CD14-positive monocyte (primary cell): ENCODE results near the gene ZNF497. TPM values are rescaled to one million over a fixed set of nuclear protein-coding genes. Genes with fewer than 3 reads are reported as not detected.

Experiments used
- DNase-seq, 3 donors: peaks; one replicate each; pipeline ENCODE4 v3.0.0-alpha.2; 2011 to 2022
- H2AFZ ChIP-seq: 2 replicates; pipeline ENCODE4 v1.6.0; 2012; ENCODE audit warnings: mild to moderate bottlenecking, low read depth, low read length, inconsistent platforms; ENCODE audit not compliant: insufficient read depth, poor library complexity, severe bottlenecking
- H3K27ac ChIP-seq, 2 donors: 1 replicate in 1 of 2; 2 replicates in 1 of 2; pipeline ENCODE4 v1.5.1; 2012 to 2013; ENCODE audit warnings: low read length in 2 of 2, control low read depth in 1 of 2, inconsistent platforms in 1 of 2, low read depth in 1 of 2, mild to moderate bottlenecking in 1 of 2
- H3K27me3 ChIP-seq, 2 donors: one replicate each; pipeline versions ENCODE4 v1.6.0 to v1.6.1; 2011 to 2013; ENCODE audit warnings: low read length in 2 of 2; ENCODE audit not compliant: control insufficient read depth in 2 of 2, insufficient read depth in 2 of 2
- H3K36me3 ChIP-seq, 2 donors: replicated peaks in 1 of 2; 1 replicate in 1 of 2; 2 replicates in 1 of 2; pipeline versions ENCODE4 v1.5.1 to v1.6.1; 2012 to 2013; ENCODE audit warnings: low read length in 2 of 2, control low read depth in 1 of 2, inconsistent platforms in 1 of 2, mild to moderate bottlenecking in 1 of 2; ENCODE audit not compliant: insufficient read depth in 2 of 2, control insufficient read depth in 1 of 2
- H3K4me1 ChIP-seq, 2 donors: 1 replicate in 1 of 2; 2 replicates in 1 of 2; pipeline versions ENCODE4 v1.5.1 to v1.6.1; 2012 to 2013; ENCODE audit warnings: low read length in 2 of 2, control low read depth in 1 of 2, inconsistent platforms in 1 of 2, mild to moderate bottlenecking in 1 of 2, moderate library complexity in 1 of 2; ENCODE audit not compliant: insufficient read depth in 2 of 2, control insufficient read depth in 1 of 2
- H3K4me2 ChIP-seq: replicated peaks from 2 replicates; pipeline ENCODE3; 2012; ENCODE audit warnings: low read length, moderate library complexity, mild to moderate bottlenecking; ENCODE audit not compliant: poor library complexity, severe bottlenecking; ENCODE audit errors: extremely low read depth
- H3K4me3 ChIP-seq, 3 experiments: fragments of 200-600 bp in 1 of 3; sonication (generic) in 1 of 3; replicated peaks in 1 of 3; 1 replicate in 2 of 3; 2 replicates in 1 of 3; pipeline ENCODE4 v1.5.1; 2011 to 2013; ENCODE audit warnings: low read length in 3 of 3, mild to moderate bottlenecking in 3 of 3, control low read depth in 2 of 3, low read depth in 2 of 3, inconsistent platforms in 1 of 3, moderate library complexity in 1 of 3
- H3K79me2 ChIP-seq: 2 replicates; pipeline ENCODE4 v1.6.0; 2012; ENCODE audit warnings: mild to moderate bottlenecking, control low read depth, inconsistent platforms, low read length, moderate library complexity; ENCODE audit not compliant: insufficient read depth
- H3K9ac ChIP-seq: 2 replicates; pipeline ENCODE4 v1.6.0; 2017; ENCODE audit warnings: low read length, mild to moderate bottlenecking; ENCODE audit not compliant: insufficient read depth, poor library complexity, severe bottlenecking
- H3K9me3 ChIP-seq, 2 donors: replicated peaks in 1 of 2; 1 replicate in 1 of 2; 2 replicates in 1 of 2; pipeline versions ENCODE4 v1.5.1 to v1.6.1; 2012 to 2013; ENCODE audit warnings: low read length in 2 of 2, control low read depth in 1 of 2; ENCODE audit not compliant: control insufficient read depth in 1 of 2, insufficient read depth in 1 of 2
- H4K20me1 ChIP-seq: 2 replicates; pipeline ENCODE4 v1.6.0; 2012; ENCODE audit warnings: mild to moderate bottlenecking, low read length, control low read depth, moderate library complexity; ENCODE audit not compliant: insufficient read depth
- H3K27ac Mint-ChIP-seq, 7 donors: one replicate each; pipeline ENCODE4 v1.8.0; 2020; ENCODE audit warnings: mild to moderate bottlenecking in 7 of 7, mixed read lengths in 7 of 7, moderate library complexity in 6 of 7, inconsistent platforms in 2 of 7
- H3K27me3 Mint-ChIP-seq, 3 donors: one replicate each; pipeline ENCODE4 v1.8.0; 2021 to 2022; ENCODE audit warnings: low read depth in 3 of 3, mild to moderate bottlenecking in 3 of 3, mixed read lengths in 3 of 3, moderate library complexity in 3 of 3, inconsistent platforms in 1 of 3
- H3K36me3 Mint-ChIP-seq, 2 donors: one replicate each; pipeline ENCODE4 v1.8.0; 2020; ENCODE audit warnings: mixed read lengths in 2 of 2, inconsistent platforms in 1 of 2, mild to moderate bottlenecking in 1 of 2
- H3K4me1 Mint-ChIP-seq: one replicate; pipeline ENCODE4 v1.8.0; 2020; ENCODE audit warnings: mild to moderate bottlenecking, mixed read lengths
- H3K4me3 Mint-ChIP-seq, 2 donors: one replicate each; pipeline ENCODE4 v1.8.0; 2020; ENCODE audit warnings: mild to moderate bottlenecking in 2 of 2, mixed read lengths in 2 of 2, moderate library complexity in 1 of 2
- H3K9me3 Mint-ChIP-seq, 7 donors: one replicate each; pipeline ENCODE4 v1.8.0; 2020 to 2022; ENCODE audit warnings: mixed read lengths in 7 of 7, mild to moderate bottlenecking in 6 of 7, moderate library complexity in 6 of 7, inconsistent platforms in 2 of 7
- CTCF ChIP-seq: fragments of 200-600 bp; IDR thresholded peaks from one replicate; pipeline ENCODE4 v1.8.0; 2022; ENCODE audit warnings: antibody characterized with exemption, mild to moderate bottlenecking
- WGBS: methylation state at CpG from one replicate; pipeline ENCODE4 v1.1.5; 2013; ENCODE audit warnings: missing lambda C conversion rate; ENCODE audit not compliant: insufficient coverage; 5-methylcytosine and 5-hydroxymethylcytosine counted together
- intact Hi-C, 2 donors: fragments of 100-400 bp; cut with micrococcal nuclease; formaldehyde crosslinking; loops; one replicate each; pipeline versions ENCODE4 v1.15.0 to v1.15.1; 2023
- polyA plus RNA-seq, 3 donors: library from polyadenylated mRNA; depleted of rRNA in 1 of 3; unstranded in 2 of 3; stranded (reverse) in 1 of 3; fragments of 300-500 nt in 2 of 3; fragments of >200 nt in 1 of 3; fragmentation: Illumina TruSeq in 2 of 3; gene quantifications; 1 replicate in 2 of 3; 2 replicates in 1 of 3; pipeline ENCODE4 v1.2.3, GENCODE V29; 2012 to 2021

Gene ZNF497
- polyA plus RNA-seq, 3 donors: 0.28 to 0.60 (median 0.41) TPM

DNA sequence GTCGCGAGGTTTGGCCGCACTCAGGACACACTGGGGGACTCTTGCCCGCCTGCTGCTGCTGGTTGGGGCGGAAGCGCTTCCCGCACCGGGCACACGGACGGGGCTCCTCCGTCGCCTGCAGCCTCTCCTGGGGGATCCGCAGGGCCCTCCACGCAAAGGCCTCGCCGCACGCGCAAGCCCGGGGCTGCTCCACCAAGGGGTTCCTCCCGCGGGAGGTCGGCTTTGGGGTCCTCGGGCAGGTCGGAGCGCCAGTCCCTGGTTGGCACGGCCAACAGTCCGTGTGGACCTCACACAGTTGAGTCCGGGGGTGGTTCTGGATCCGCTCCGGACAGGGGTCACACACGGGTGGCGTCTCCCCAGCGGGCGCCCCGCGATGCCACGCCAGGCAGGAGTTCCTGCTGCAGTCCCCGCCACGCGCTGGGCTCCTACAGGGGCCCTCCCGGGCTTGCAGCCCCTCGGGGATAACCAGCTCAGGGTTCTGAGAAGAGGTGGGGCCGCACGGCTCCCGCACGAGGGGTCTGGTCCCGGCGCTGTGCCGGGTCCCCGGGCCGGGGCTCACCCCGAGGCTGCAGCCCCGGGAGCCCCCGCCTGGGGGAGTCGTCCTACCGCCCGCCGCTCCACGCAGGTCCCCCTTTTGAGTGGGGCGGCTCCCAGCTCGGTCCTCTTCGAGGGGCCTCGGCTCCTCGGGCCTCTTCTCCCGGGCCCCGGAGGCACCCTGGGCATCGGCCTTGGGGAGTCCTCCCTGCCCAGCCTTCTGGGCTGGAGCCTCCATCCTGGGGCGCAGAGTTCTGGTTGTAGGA is 6.2 kb upstream of the ZNF497 start:
- Mint-ChIP-seq H3K27me3 (peaks cover 0 to 5% (median 0%) of the 10 kb centered on the region in 3 donors), H3K4me3 (no peak overlapping the region), H3K27ac (no peak overlapping the region), H3K36me3 (no peaks in the 10 kb centered on the region), H3K9me3 (peaks cover 0 to 3% (median 0%) of the 10 kb centered on the region in 7 donors), H3K4me1 (peaks cover 10% of the 10 kb centered on the region)
- no peak overlapping the region for H3K9ac ChIP-seq
- no peak for DNase-seq
- peaks cover 9 to 13% of the 10 kb centered on the region in 2 donors for H3K4me1 ChIP-seq
- 97% methylated on average over 64 of the region's 68 CpGs for WGBS
- no peaks in the 10 kb centered on the region for H3K27me3 ChIP-seq
- H4K20me1 ChIP-seq: no peaks in the 10 kb centered on the region
- H3K36me3 ChIP-seq: no peaks in the 10 kb centered on the region
- H2AFZ ChIP-seq: no peak overlapping the region
- H3K4me3 ChIP-seq: no peak overlapping the region
- H3K27ac ChIP-seq: no peak overlapping the region
- no peaks in the 10 kb centered on the region for H3K79me2 ChIP-seq
- H3K9me3 ChIP-seq: peaks cover 0 to 7% of the 10 kb centered on the region in 2 donors
- intact Hi-C loops: no loop called here
- no peak overlapping the region for H3K4me2 ChIP-seq
- TF ChIP-seq CTCF: no peak

DNA sequence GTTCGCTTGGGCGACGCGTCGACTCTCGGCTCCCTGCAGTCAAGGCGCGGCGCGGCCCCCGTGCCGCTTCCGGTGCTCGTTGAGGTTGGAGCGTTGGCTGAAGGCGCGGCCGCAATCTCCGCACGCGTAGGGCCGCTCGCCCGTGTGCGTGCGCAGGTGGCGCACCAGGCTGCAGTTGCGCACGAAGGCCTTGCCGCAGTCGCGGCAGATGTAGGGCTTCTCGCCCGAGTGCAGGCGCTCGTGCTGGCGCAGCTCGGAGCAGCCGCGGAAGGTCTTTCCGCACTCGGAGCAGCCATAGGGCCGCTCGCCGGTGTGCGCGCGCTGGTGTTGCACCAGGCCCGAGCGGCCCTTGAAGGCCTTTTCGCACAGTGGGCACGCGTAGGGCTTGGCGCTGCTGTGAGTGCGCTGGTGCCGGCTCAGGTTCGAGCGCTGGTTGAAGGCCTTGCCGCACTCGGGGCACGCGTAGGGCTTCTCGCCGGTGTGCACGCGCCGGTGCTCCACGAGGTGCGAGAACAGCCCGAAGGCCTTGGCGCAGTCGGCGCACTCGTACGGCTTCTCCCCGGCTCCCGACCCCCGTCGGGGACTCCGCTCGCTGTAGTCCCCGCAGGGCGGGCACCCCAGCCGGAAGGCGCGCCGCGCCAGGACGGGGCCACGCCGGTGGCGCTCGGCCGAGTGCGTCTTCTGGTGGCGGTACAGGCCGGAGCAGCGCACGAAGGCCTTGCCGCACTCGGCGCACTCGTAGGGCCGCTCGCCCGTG is 5.3 kb upstream of the ZNF497 start:
- H3K9me3 Mint-ChIP-seq: peaks cover 0 to 3% (median 0%) of the 10 kb centered on the region in 7 donors
- WGBS: 96% methylated on average over 106 of the region's 106 CpGs
- no peaks in the 10 kb centered on the region for H3K36me3 Mint-ChIP-seq
- H3K9ac ChIP-seq: no peak overlapping the region
- H4K20me1 ChIP-seq: no peaks in the 10 kb centered on the region
- no peaks in the 10 kb centered on the region for H3K27me3 ChIP-seq
- no peak for DNase-seq
- intact Hi-C loops: no loop called here
- no peak overlapping the region for H3K27ac Mint-ChIP-seq
- no peak for TF ChIP-seq CTCF
- H3K4me1 Mint-ChIP-seq: peaks cover 13% of the 10 kb centered on the region
- no peaks in the 10 kb centered on the region for H3K36me3 ChIP-seq
- no peak overlapping the region for H3K4me3 ChIP-seq
- peaks cover 18 to 21% of the 10 kb centered on the region in 2 donors for H3K4me1 ChIP-seq
- H3K4me3 Mint-ChIP-seq: no peak overlapping the region
- peaks cover 0 to 5% (median 0%) of the 10 kb centered on the region in 3 donors for H3K27me3 Mint-ChIP-seq
- no peak overlapping the region for H2AFZ ChIP-seq
- H3K79me2 ChIP-seq: no peaks in the 10 kb centered on the region
- H3K9me3 ChIP-seq: peaks cover 0 to 7% of the 10 kb centered on the region in 2 donors
- no peak overlapping the region for H3K27ac ChIP-seq
- H3K4me2 ChIP-seq: no peak overlapping the region
